HCT116 (cell line): ENCODE results near the gene TBL1X. TPM values are rescaled to one million over a fixed set of nuclear protein-coding genes. Genes with fewer than 3 reads are reported as not detected.

Experiments
- ATAC-seq: fragments of 200-7000 bp; cut with Tn5 transposase; 2 replicates; pipeline ENCODE4 v1.9.1; 2020; ENCODE audit warnings: mild to moderate bottlenecking, moderate library complexity
- BruUV-seq: library from RNA; stranded (reverse); fragments of 400-500 nt; replicated peaks from 2 replicates; lab custom pipeline; 2021; lab: Mats Ljungman, UMichigan
- CTCF ChIA-PET: fragments of 300-600 bp; sonication (Branson Sonifier 250); formaldehyde crosslinking; loops from one replicate; lab custom pipeline; 2021; ENCODE audit warnings: antibody characterized with exemption; lab: Charles Lee
- POLR2A ChIA-PET: fragments of 300-600, 350-600 bp; sonication (Branson Sonifier 250); formaldehyde crosslinking; loops from one replicate; lab custom pipeline; 2021; ENCODE audit warnings: antibody characterized with exemption; lab: Charles Lee
- RAD21 ChIA-PET, 2 experiments: fragments of 300-600 bp; sonication (Branson Sonifier 250); formaldehyde crosslinking; loops; one replicate each; lab custom pipeline; 2023; ENCODE audit warnings: low total read pairs in 2 of 2; ENCODE audit not compliant: uncharacterized antibody in 2 of 2, unreplicated experiment in 2 of 2, low non-redundant PET in 1 of 2; lab: Charles Lee
- DNase-seq: peaks from one replicate; pipeline ENCODE4 v3.0.0-alpha.2; 2010; ENCODE audit warnings: low read depth, low spot score
- H2AFZ ChIP-seq: fragments of 200-600 bp; shearing (Covaris generic), sonication (generic); 2 replicates; pipeline ENCODE4 v1.6.1; 2017; ENCODE audit warnings: low read depth, mixed run types, mixed read lengths, antibody characterized with exemption, low read length; ENCODE audit not compliant: poor library complexity, severe bottlenecking
- H3K27ac ChIP-seq: 2 replicates; pipeline ENCODE4 v1.5.1; 2012; ENCODE audit warnings: low read depth, low read length
- H3K27me3 ChIP-seq: fragments of 200-600 bp; sonication (generic); 2 replicates; pipeline ENCODE4 v1.6.1; 2016; ENCODE audit warnings: mixed run types, low read length, mixed read lengths; ENCODE audit not compliant: insufficient read depth
- H3K36me3 ChIP-seq, 2 experiments: fragments of 200-500 bp in 1 of 2; fragments of 200-600 bp in 1 of 2; sonication (Bioruptor generic) in 1 of 2; sonication (generic) in 1 of 2; 2 replicates each; pipeline versions ENCODE4 v1.5.1 to v1.6.1; 2014 to 2016; ENCODE audit warnings: low read length in 2 of 2, inconsistent platforms in 1 of 2, mixed read lengths in 1 of 2, mixed run types in 1 of 2; ENCODE audit not compliant: insufficient read depth in 2 of 2, control insufficient read depth in 1 of 2
- H3K4me1 ChIP-seq, 2 experiments: fragments of 200-600 bp in 1 of 2; sonication (generic) in 1 of 2; 2 replicates each; pipeline versions ENCODE4 v1.5.1 to v1.6.1; 2012 to 2017; ENCODE audit warnings: low read length in 2 of 2, inconsistent platforms in 1 of 2, mild to moderate bottlenecking in 1 of 2, mixed read lengths in 1 of 2, mixed run types in 1 of 2, moderate library complexity in 1 of 2; ENCODE audit not compliant: insufficient read depth in 2 of 2, control insufficient read depth in 1 of 2
- H3K4me2 ChIP-seq: fragments of 200-600 bp; sonication (generic); 2 replicates; pipeline ENCODE4 v1.6.1; 2017; ENCODE audit warnings: mixed run types, low read length, mixed read lengths
- H3K4me3 ChIP-seq, 2 experiments: fragments of 200-600 bp in 1 of 2; sonication (generic) in 1 of 2; replicated peaks in 1 of 2; 2 replicates each; pipeline ENCODE4 v1.5.1; 2011 to 2016; ENCODE audit warnings: low read length in 2 of 2, control low read depth in 1 of 2, low read depth in 1 of 2, mild to moderate bottlenecking in 1 of 2, mixed read lengths in 1 of 2, mixed run types in 1 of 2
- H3K79me2 ChIP-seq: fragments of 200-600 bp; sonication (generic); 2 replicates; pipeline ENCODE4 v1.6.1; 2017; ENCODE audit warnings: mild to moderate bottlenecking, mixed run types, low read length, moderate library complexity, mixed read lengths; ENCODE audit not compliant: insufficient read depth
- H3K9ac ChIP-seq: fragments of 200-600 bp; sonication (generic); 2 replicates; pipeline ENCODE4 v1.6.1; 2016; ENCODE audit warnings: low read length, mixed read lengths
- H3K9me2 ChIP-seq: fragments of 200-600 bp; sonication (generic), shearing (Covaris generic); 2 replicates; pipeline ENCODE4 v1.6.1; 2017; ENCODE audit warnings: mixed run types, mild to moderate bottlenecking, moderate library complexity; ENCODE audit not compliant: insufficient read depth
- H3K9me3 ChIP-seq, 2 experiments: fragments of 200-500 bp in 1 of 2; fragments of 200-600 bp in 1 of 2; sonication (Bioruptor generic) in 1 of 2; sonication (generic) in 1 of 2; 2 replicates each; pipeline ENCODE4 v1.6.1; 2014 to 2017; ENCODE audit warnings: low read length in 2 of 2, mixed read lengths in 2 of 2, inconsistent platforms in 1 of 2, low read depth in 1 of 2, mild to moderate bottlenecking in 1 of 2, mixed run types in 1 of 2, moderate library complexity in 1 of 2; ENCODE audit not compliant: control insufficient read depth in 1 of 2, insufficient read depth in 1 of 2
- H4K20me1 ChIP-seq: fragments of 200-600 bp; sonication (generic), shearing (Covaris generic); 2 replicates; pipeline ENCODE4 v1.6.1; 2017; ENCODE audit warnings: mixed run types, mild to moderate bottlenecking, moderate library complexity; ENCODE audit not compliant: insufficient read depth
- CTCF ChIP-seq, 3 experiments: fragments of 200-600 bp in 1 of 3; sonication (generic) in 1 of 3; IDR thresholded peaks in 2 of 3; conservative IDR thresholded peaks in 1 of 3; 2 replicates each; pipeline ENCODE4 v1.5.1; 2012 to 2017; ENCODE audit warnings: low read depth in 2 of 3, low read length in 2 of 3, antibody characterized with exemption in 1 of 3, borderline replicate concordance in 1 of 3, control low read depth in 1 of 3, mild to moderate bottlenecking in 1 of 3, mixed read lengths in 1 of 3, mixed run types in 1 of 3, moderate library complexity in 1 of 3; ENCODE audit not compliant: insufficient read depth in 1 of 3
- EGR1 ChIP-seq: IDR thresholded peaks from 2 replicates; pipeline ENCODE4 v1.6.1; 2012; ENCODE audit warnings: low read depth
- EZH2 ChIP-seq: fragments of 200-600 bp; sonication (generic); IDR thresholded peaks from 2 replicates; pipeline ENCODE4 v1.6.1; 2017; ENCODE audit warnings: antibody characterized with exemption, mixed run types
- EZH2phosphoT487 ChIP-seq: fragments of 200-600 bp; IDR thresholded peaks from 2 replicates; pipeline ENCODE4 v1.6.1; 2018; ENCODE audit warnings: antibody characterized with exemption, borderline replicate concordance
- POLR2AphosphoS5 ChIP-seq: IDR thresholded peaks from 2 replicates; pipeline ENCODE4 v1.6.1; 2011; ENCODE audit warnings: mild to moderate bottlenecking, low read depth, low read length, moderate library complexity
- SP1 ChIP-seq: IDR thresholded peaks from 2 replicates; pipeline ENCODE4 v1.6.1; 2012; ENCODE audit warnings: low read depth
- ZFX ChIP-seq: fragments of 450-650 bp; IDR thresholded peaks from 2 replicates; pipeline ENCODE4 v1.6.1; 2017
- ZNF274 ChIP-seq: fragments of 200-500 bp; sonication (Bioruptor generic); IDR thresholded peaks from 2 replicates; pipeline ENCODE4 v1.6.1; 2014; ENCODE audit warnings: mild to moderate bottlenecking, low read depth, low read length, inconsistent platforms
- intact Hi-C: fragments of 100-400 bp; cut with micrococcal nuclease; formaldehyde crosslinking; loops from 2 replicates; pipeline ENCODE4 v1.10.0; 2022
- total RNA-seq: library from RNA; stranded (reverse); gene quantifications from one replicate; pipeline ENCODE4 v1.2.1, GENCODE V29; 2021; ENCODE audit not compliant: unreplicated experiment
- TF ChIP-seq, protein P1 (sequence below): IDR thresholded peaks from 2 replicates; pipeline ENCODE4 v1.6.1; 2012
- TF ChIP-seq, protein P2 (sequence below): IDR thresholded peaks from 2 replicates; pipeline ENCODE4 v1.6.1; 2011; ENCODE audit warnings: mild to moderate bottlenecking, low read length, moderate library complexity; ENCODE audit not compliant: insufficient replicate concordance; ENCODE audit errors: extremely low read depth
- TF ChIP-seq, protein P3 (sequence below): IDR thresholded peaks from 2 replicates; pipeline ENCODE4 v1.6.1; 2012; ENCODE audit warnings: low read depth

TBL1X gene
- total RNA-seq, 1 experiment from 2014 or later: 37.8 TPM

DNA sequence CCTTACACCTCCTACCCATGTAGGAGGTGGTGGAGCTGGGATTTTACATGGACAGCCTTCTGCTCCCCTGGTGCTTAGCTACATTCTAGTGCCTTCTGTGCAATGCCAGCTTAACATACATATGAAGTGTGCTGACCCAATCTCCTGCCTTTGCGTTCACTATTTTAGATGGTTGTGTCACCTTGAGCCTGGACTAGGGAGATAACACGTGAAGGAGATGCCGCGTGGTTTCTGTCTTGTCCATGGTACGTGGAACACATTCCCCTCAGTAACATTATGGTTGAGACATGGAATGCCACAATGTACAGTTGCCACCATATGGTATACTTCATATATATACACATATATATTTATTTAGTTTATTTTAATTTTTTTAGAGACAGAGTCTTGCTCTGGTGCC, 54.0 kb downstream of the TBL1X start:
- no peak overlapping the region for H3K4me3 ChIP-seq
- no peaks in the 10 kb centered on the region for H3K36me3 ChIP-seq
- DNase-seq (no peak), ATAC-seq (no peak)
- CTCF ChIA-PET: no interaction called here
- no peaks in the 10 kb centered on the region for H3K4me1 ChIP-seq
- POLR2A ChIA-PET: no interaction called here
- H3K9me3 ChIP-seq: no peaks in the 10 kb centered on the region
- H3K9me2 ChIP-seq: no peaks in the 10 kb centered on the region
- RAD21 ChIA-PET: no interaction called here
- H4K20me1 ChIP-seq: no peaks in the 10 kb centered on the region
- BruUV-seq: no TSS peak
- H3K9ac ChIP-seq: no peak overlapping the region
- H3K27ac ChIP-seq: no peak overlapping the region
- intact Hi-C loops: no loop called here
- no peaks in the 10 kb centered on the region for H3K79me2 ChIP-seq
- no peak overlapping the region for H2AFZ ChIP-seq
- no peak overlapping the region for H3K4me2 ChIP-seq
- TF ChIP-seq ZNF274 (no peak), SP1 (no peak), EZH2phosphoT487 (no peak), EGR1 (no peak), EZH2 (no peak), CTCF (IDR thresholded peaks at IDR 0.05 in 2 of 3, conservative IDR thresholded peaks at IDR 0.05 in 1 of 3; ENCODE audit: borderline replicate concordance in 1 of 3, insufficient read depth in 1 of 3, low read depth in 2 of 3, low read length in 2 of 3) (no peak), POLR2AphosphoS5 (no peak), ZFX (no peak)
- TF ChIP-seq, protein P1, sequence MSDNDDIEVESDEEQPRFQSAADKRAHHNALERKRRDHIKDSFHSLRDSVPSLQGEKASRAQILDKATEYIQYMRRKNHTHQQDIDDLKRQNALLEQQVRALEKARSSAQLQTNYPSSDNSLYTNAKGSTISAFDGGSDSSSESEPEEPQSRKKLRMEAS: no peak
- TF ChIP-seq, protein P2, sequence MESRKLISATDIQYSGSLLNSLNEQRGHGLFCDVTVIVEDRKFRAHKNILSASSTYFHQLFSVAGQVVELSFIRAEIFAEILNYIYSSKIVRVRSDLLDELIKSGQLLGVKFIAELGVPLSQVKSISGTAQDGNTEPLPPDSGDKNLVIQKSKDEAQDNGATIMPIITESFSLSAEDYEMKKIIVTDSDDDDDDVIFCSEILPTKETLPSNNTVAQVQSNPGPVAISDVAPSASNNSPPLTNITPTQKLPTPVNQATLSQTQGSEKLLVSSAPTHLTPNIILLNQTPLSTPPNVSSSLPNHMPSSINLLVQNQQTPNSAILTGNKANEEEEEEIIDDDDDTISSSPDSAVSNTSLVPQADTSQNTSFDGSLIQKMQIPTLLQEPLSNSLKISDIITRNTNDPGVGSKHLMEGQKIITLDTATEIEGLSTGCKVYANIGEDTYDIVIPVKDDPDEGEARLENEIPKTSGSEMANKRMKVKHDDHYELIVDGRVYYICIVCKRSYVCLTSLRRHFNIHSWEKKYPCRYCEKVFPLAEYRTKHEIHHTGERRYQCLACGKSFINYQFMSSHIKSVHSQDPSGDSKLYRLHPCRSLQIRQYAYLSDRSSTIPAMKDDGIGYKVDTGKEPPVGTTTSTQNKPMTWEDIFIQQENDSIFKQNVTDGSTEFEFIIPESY: no peak
- TF ChIP-seq, protein P3, sequence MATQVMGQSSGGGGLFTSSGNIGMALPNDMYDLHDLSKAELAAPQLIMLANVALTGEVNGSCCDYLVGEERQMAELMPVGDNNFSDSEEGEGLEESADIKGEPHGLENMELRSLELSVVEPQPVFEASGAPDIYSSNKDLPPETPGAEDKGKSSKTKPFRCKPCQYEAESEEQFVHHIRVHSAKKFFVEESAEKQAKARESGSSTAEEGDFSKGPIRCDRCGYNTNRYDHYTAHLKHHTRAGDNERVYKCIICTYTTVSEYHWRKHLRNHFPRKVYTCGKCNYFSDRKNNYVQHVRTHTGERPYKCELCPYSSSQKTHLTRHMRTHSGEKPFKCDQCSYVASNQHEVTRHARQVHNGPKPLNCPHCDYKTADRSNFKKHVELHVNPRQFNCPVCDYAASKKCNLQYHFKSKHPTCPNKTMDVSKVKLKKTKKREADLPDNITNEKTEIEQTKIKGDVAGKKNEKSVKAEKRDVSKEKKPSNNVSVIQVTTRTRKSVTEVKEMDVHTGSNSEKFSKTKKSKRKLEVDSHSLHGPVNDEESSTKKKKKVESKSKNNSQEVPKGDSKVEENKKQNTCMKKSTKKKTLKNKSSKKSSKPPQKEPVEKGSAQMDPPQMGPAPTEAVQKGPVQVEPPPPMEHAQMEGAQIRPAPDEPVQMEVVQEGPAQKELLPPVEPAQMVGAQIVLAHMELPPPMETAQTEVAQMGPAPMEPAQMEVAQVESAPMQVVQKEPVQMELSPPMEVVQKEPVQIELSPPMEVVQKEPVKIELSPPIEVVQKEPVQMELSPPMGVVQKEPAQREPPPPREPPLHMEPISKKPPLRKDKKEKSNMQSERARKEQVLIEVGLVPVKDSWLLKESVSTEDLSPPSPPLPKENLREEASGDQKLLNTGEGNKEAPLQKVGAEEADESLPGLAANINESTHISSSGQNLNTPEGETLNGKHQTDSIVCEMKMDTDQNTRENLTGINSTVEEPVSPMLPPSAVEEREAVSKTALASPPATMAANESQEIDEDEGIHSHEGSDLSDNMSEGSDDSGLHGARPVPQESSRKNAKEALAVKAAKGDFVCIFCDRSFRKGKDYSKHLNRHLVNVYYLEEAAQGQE: no peak
- H3K27me3 ChIP-seq: no peaks in the 10 kb centered on the region
